Measurements from ENCODE around the gene NPVF.

DNA sequence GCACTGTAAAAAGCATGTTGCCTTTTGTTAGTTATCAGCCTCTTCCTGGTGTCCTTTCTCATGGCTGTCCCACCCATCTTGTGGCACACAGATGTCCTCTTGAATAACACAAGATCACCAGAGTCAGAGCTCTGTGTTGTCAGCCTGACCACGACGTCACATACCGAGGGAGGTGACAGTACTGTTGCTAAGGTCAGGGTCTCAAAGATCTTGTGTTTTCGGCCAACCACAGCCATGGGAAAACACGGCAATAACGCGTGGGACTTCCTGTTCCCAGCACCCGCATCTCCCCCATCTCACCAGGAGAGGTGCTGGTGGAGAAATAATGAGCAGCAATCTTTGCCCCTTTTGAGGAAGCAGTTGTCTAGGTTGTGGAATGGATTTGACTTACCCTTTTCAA lies 40.4 kb downstream of the NPVF start:
- TF ChIP-seq TAF1 (IDR thresholded peaks at IDR 0.05; ENCODE audit: borderline replicate concordance, low read depth, low read length) = no peak
- no peak for TF ChIP-seq POLR2AphosphoS5 (IDR thresholded peaks at IDR 0.05; ENCODE audit: low read depth, low read length)
- no peak for TF ChIP-seq POLR2A (IDR thresholded peaks at IDR 0.05; ENCODE audit: low read depth, low read length)
